ENCODE measurements around the gene NR1D2. TPM values are rescaled to one million over a fixed set of nuclear protein-coding genes. Genes with fewer than 3 reads are reported as not detected.

NR1D2 gene
- total RNA-seq, 2 experiments from 2014 or later, result 3.6 to 4.0 TPM

DNA sequence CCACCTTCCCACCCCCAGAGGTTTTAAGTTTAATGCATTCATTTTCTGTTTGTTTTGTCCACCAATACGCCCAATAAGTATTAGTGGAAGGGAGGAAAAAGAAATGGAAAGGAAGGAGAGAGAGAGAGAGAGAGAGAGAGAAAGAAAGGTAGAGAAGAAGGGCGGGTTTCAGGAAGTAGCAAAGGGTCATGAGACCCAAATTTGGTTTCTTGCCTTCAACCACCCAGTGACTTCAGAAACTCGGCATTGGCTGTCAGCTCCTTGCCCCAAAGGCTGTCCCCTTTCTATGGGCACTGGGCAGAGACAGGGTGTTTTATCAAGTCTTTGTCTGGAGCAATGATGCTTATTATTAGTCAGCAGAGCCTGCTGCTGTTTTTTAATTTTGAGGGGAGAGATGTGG, 13.5 kb upstream of the NR1D2 start:
- no peak for TF ChIP-seq CTCF (IDR thresholded peaks at IDR 0.05)
- DNase-seq (no peak), ATAC-seq (no peak)
- Mint-ChIP-seq H3K36me3 (ENCODE audit: low read depth) (no peaks in the 10 kb centered on the region), H3K9me3 (no peaks in the 10 kb centered on the region), H3K27me3 (no peaks in the 10 kb centered on the region), H3K27ac (no peak overlapping the region), H3K4me1 (ENCODE audit: low read depth) (peaks cover 2% of the 10 kb centered on the region), H3K4me3 (no peak overlapping the region)
- intact Hi-C loops (cut with micrococcal nuclease), result no loop called here
- ChIA-PET CTCF (no interaction called here), POLR2A (interaction anchor here (2.2 to 7.1 kb wide), 2 partner anchors 10 to 14 kb away, joined by 8 to 60 read pairs; partner anchors contain the start of genes NKIRAS1 and RPL15)

- ATAC-seq, result no peak
- Mint-ChIP-seq H3K9me3 (no peaks in the 10 kb centered on the region), H3K27ac (no peak overlapping the region), H3K4me1 (ENCODE audit: low read depth) (peaks cover 2% of the 10 kb centered on the region), H3K36me3 (ENCODE audit: low read depth) (no peaks in the 10 kb centered on the region), H3K27me3 (no peaks in the 10 kb centered on the region), H3K4me3 (no peak overlapping the region)
- intact Hi-C loops (cut with micrococcal nuclease), result no loop called here
- no peak for TF ChIP-seq CTCF (IDR thresholded peaks at IDR 0.05)
- ChIA-PET CTCF (no interaction called here), POLR2A (interaction anchor here (7.1 kb wide), 1 partner anchor 15 kb away, joined by 60 read pairs; the partner anchor contains the start of genes NKIRAS1 and RPL15)
- no peak for DNase-seq
Measured at GRCh38 chr3:23932571-23932970, 12.5 kb upstream of the NR1D2 start.

DNA sequence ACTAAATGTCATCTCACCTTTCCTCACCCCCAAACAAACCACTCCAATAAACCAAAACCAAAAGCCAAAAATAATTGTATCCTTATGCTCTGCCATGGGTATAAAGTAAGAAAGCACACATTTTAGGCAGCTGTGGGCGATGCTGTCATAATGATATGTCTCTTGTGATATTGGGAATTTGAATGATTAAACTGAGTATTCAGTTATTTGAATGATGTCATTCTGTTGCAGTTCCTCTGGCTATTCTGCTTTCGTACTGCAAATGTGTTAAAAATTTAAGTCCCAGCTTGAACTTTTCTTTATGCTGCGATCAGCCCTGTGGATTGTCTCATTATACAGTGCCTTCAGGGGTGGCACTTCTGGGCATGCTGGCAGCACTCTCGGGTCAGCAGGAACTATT, 10.8 kb upstream of the NR1D2 start:
- POLR2A ChIA-PET, result interaction anchor here (1.5 to 3.8 kb wide), 3 partner anchors 9 to 17 kb away, joined by 5 to 20 read pairs (median 10); partner anchors contain the start of genes NKIRAS1 and RPL15
- no peaks in the 10 kb centered on the region for H3K36me3 Mint-ChIP-seq (ENCODE audit: low read depth)
- no peak overlapping the region for H3K4me3 Mint-ChIP-seq
- no peak for TF ChIP-seq CTCF (IDR thresholded peaks at IDR 0.05)
- ATAC-seq, result no peak
- no peak for DNase-seq
- no peaks in the 10 kb centered on the region for H3K27me3 Mint-ChIP-seq
- intact Hi-C loops (cut with micrococcal nuclease), result no loop called here
- CTCF ChIA-PET, result no interaction called here
- no peaks in the 10 kb centered on the region for H3K4me1 Mint-ChIP-seq (ENCODE audit: low read depth)
- H3K9me3 Mint-ChIP-seq, result no peaks in the 10 kb centered on the region
- no peak overlapping the region for H3K27ac Mint-ChIP-seq

GRCh38 chr3:23937296-23937695, 7.8 kb upstream of the NR1D2 start:
- no peaks in the 10 kb centered on the region for H3K9me3 Mint-ChIP-seq
- no peaks in the 10 kb centered on the region for H3K27me3 Mint-ChIP-seq
- no peaks in the 10 kb centered on the region for H3K36me3 Mint-ChIP-seq (ENCODE audit: low read depth)
- ATAC-seq (no peak), DNase-seq (no peak)
- intact Hi-C loops (cut with micrococcal nuclease), result no loop called here
- ChIA-PET POLR2A (interaction anchor here (1.2 to 3.8 kb wide), 2 partner anchors 18 to 20 kb away, joined by 3 to 20 read pairs; partner anchors contain the start of genes NKIRAS1 and RPL15), CTCF (no interaction called here)
- no peak for TF ChIP-seq CTCF (IDR thresholded peaks at IDR 0.05)
- H3K27ac Mint-ChIP-seq, result no peak overlapping the region
- H3K4me1 Mint-ChIP-seq (ENCODE audit: low read depth), result no peaks in the 10 kb centered on the region
- H3K4me3 Mint-ChIP-seq, result no peak overlapping the region

DNA sequence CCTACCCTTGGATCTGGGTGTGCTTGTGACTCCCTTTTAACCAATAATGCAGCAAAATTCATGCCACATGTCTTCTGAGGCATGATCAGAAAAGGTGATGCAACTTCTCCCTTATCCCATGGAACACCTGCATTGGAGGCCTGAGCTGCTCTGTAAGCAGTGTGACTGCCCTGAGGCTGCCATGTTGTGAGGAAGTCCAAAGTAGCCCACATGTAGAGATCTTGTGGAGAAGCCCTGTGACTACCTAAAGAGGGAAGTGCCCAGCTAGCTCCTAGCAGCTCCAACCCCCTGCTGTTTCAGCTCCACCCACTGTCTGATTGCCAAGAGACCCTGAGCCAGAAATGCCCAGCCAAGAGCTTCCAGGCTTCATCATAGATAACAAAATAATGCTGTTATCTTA, 6.4 kb upstream of the NR1D2 start:
- CTCF ChIA-PET, result no interaction called here
- H3K36me3 Mint-ChIP-seq (ENCODE audit: low read depth), result no peaks in the 10 kb centered on the region
- H3K27me3 Mint-ChIP-seq, result peaks cover 4% of the 10 kb centered on the region
- intact Hi-C loops (cut with micrococcal nuclease), result no loop called here
- no peak for TF ChIP-seq CTCF (IDR thresholded peaks at IDR 0.05)
- POLR2A ChIA-PET, result interaction anchor here (1.2 to 4.6 kb wide), 2 partner anchors 17 to 20 kb away, joined by 3 to 24 read pairs; partner anchors contain the start of genes NKIRAS1 and RPL15
- ATAC-seq (no peak), DNase-seq (no peak)
- H3K27ac Mint-ChIP-seq, result no peak overlapping the region
- no peaks in the 10 kb centered on the region for H3K4me1 Mint-ChIP-seq (ENCODE audit: low read depth)
- H3K4me3 Mint-ChIP-seq, result no peak overlapping the region
- no peaks in the 10 kb centered on the region for H3K9me3 Mint-ChIP-seq

Measured in activated CD8-positive, alpha-beta T cell treated with anti-CD3 and anti-CD28 coated beads for 36 hours (primary cell).